CD4-positive, alpha-beta T cell (primary cell): ENCODE data around the gene RNU1-1. TPM values are rescaled to one million over a fixed set of nuclear protein-coding genes. Genes with fewer than 3 reads are reported as not detected.

ENCODE experiments used
- ATAC-seq: fragments of 200-7000 bp; cut with Tn5 transposase; one replicate; pipeline ENCODE4 v1.10.0; 2022; ENCODE audit warnings: mild to moderate bottlenecking; ENCODE audit not compliant: poor library complexity
- CTCF ChIA-PET: fragments of 350-600 bp; sonication (Branson Sonifier 250); formaldehyde crosslinking; loops from one replicate; lab custom pipeline; 2021; ENCODE audit warnings: antibody characterized with exemption, inconsistent platforms; lab: Charles Lee
- POLR2A ChIA-PET: fragments of 350-600 bp; sonication (Branson Sonifier 250); formaldehyde crosslinking; loops from one replicate; lab custom pipeline; 2021; ENCODE audit warnings: antibody characterized with exemption, inconsistent platforms; lab: Charles Lee
- DNase-seq, 14 experiments: peaks; one replicate each; pipeline ENCODE4 v3.0.0-alpha.2; 2013 to 2020; ENCODE audit warnings: mixed read lengths in 2 of 14
- H3K27ac ChIP-seq, 2 donors: one replicate each; pipeline versions ENCODE4 v1.5.1 to v1.7.0; 2013; ENCODE audit warnings: low read length in 2 of 2, low read depth in 1 of 2, mild to moderate bottlenecking in 1 of 2
- H3K27me3 ChIP-seq, 2 experiments: 1 replicate in 1 of 2; 2 replicates in 1 of 2; pipeline versions ENCODE4 v1.6.1 to v1.7.0; 2013; ENCODE audit warnings: low read length in 2 of 2, control low read depth in 1 of 2, mild to moderate bottlenecking in 1 of 2, moderate library complexity in 1 of 2; ENCODE audit not compliant: insufficient read depth in 2 of 2, control insufficient read depth in 1 of 2
- H3K36me3 ChIP-seq: one replicate; pipeline ENCODE4 v1.6.1; 2013; ENCODE audit warnings: low read length, control low read depth; ENCODE audit not compliant: insufficient read depth
- H3K4me1 ChIP-seq: one replicate; pipeline ENCODE4 v1.6.1; 2013; ENCODE audit warnings: low read length, control low read depth; ENCODE audit not compliant: insufficient read depth
- H3K4me3 ChIP-seq: one replicate; pipeline ENCODE4 v1.5.1; 2013; ENCODE audit warnings: mild to moderate bottlenecking, low read length, moderate library complexity
- H3K9me3 ChIP-seq, 2 experiments: 1 replicate in 1 of 2; 2 replicates in 1 of 2; pipeline versions ENCODE4 v1.6.1 to v1.7.0; 2013; ENCODE audit warnings: low read length in 2 of 2, mild to moderate bottlenecking in 2 of 2, control low read depth in 1 of 2, moderate library complexity in 1 of 2; ENCODE audit not compliant: control insufficient read depth in 1 of 2, insufficient read depth in 1 of 2
- H3K27ac Mint-ChIP-seq: one replicate; pipeline ENCODE4 v1.8.0; 2020; ENCODE audit warnings: mixed read lengths
- H3K27me3 Mint-ChIP-seq: one replicate; pipeline ENCODE4 v1.8.0; 2021; ENCODE audit warnings: mixed read lengths
- H3K36me3 Mint-ChIP-seq: one replicate; pipeline ENCODE4 v1.8.0; 2021; ENCODE audit warnings: low read depth, mixed read lengths
- H3K4me1 Mint-ChIP-seq: one replicate; pipeline ENCODE4 v1.8.0; 2021; ENCODE audit warnings: low read depth, mixed read lengths
- H3K4me3 Mint-ChIP-seq: one replicate; pipeline ENCODE4 v1.8.0; 2020; ENCODE audit warnings: mild to moderate bottlenecking, mixed read lengths
- H3K9me3 Mint-ChIP-seq: one replicate; pipeline ENCODE4 v1.8.0; 2020; ENCODE audit warnings: mixed read lengths
- intact Hi-C, 2 experiments: fragments of 100-400 bp; cut with DNase I in 1 of 2; cut with micrococcal nuclease in 1 of 2; formaldehyde crosslinking; loops; one replicate each; pipeline versions ENCODE4 v1.15.1 to v1.9.0; 2023 to 2025; cut with DNase I, micrococcal nuclease
- total RNA-seq, 174 experiments: library from RNA in 2 of 174; stranded (reverse) in 2 of 174; gene quantifications; one replicate each; pipeline ENCODE4 v1.2.3 and lab custom pipeline; 2021 to 2026
- TF ChIP-seq, protein P1 (sequence below): fragments of 200-600 bp; IDR thresholded peaks from one replicate; pipeline ENCODE4 v1.8.0; 2022; ENCODE audit warnings: antibody characterized with exemption, mild to moderate bottlenecking

Gene RNU1-1
- total RNA-seq, 2 experiments from 2014 or later = 4,982 to 5,937 TPM

- no peak overlapping the region for H3K4me3 ChIP-seq
- no peaks in the 10 kb centered on the region for H3K4me1 ChIP-seq
- DNase-seq (no peak), ATAC-seq (no peak)
- POLR2A ChIA-PET = interaction anchor here (0.7 kb wide), 1 partner anchor 15 kb away, joined by 3 read pairs; no protein-coding TSS in a partner anchor
- Mint-ChIP-seq H3K36me3 (peaks cover 54% of the 10 kb centered on the region), H3K4me1 (peaks cover 30% of the 10 kb centered on the region), H3K27me3 (no peaks in the 10 kb centered on the region), H3K27ac (no peak overlapping the region), H3K4me3 (no peak overlapping the region), H3K9me3 (no peaks in the 10 kb centered on the region)
- no peak overlapping the region for H3K27ac ChIP-seq
- intact Hi-C loops = no loop called here
- CTCF ChIA-PET = no interaction called here
- no peaks in the 10 kb centered on the region for H3K9me3 ChIP-seq
- TF ChIP-seq, protein P1, sequence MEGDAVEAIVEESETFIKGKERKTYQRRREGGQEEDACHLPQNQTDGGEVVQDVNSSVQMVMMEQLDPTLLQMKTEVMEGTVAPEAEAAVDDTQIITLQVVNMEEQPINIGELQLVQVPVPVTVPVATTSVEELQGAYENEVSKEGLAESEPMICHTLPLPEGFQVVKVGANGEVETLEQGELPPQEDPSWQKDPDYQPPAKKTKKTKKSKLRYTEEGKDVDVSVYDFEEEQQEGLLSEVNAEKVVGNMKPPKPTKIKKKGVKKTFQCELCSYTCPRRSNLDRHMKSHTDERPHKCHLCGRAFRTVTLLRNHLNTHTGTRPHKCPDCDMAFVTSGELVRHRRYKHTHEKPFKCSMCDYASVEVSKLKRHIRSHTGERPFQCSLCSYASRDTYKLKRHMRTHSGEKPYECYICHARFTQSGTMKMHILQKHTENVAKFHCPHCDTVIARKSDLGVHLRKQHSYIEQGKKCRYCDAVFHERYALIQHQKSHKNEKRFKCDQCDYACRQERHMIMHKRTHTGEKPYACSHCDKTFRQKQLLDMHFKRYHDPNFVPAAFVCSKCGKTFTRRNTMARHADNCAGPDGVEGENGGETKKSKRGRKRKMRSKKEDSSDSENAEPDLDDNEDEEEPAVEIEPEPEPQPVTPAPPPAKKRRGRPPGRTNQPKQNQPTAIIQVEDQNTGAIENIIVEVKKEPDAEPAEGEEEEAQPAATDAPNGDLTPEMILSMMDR = no peak
- peaks cover 22% of the 10 kb centered on the region for H3K36me3 ChIP-seq
- H3K27me3 ChIP-seq = no peaks in the 10 kb centered on the region
Measured at GRCh38 chr1:16468558-16468957, 45.5 kb downstream of the RNU1-1 start.

DNA sequence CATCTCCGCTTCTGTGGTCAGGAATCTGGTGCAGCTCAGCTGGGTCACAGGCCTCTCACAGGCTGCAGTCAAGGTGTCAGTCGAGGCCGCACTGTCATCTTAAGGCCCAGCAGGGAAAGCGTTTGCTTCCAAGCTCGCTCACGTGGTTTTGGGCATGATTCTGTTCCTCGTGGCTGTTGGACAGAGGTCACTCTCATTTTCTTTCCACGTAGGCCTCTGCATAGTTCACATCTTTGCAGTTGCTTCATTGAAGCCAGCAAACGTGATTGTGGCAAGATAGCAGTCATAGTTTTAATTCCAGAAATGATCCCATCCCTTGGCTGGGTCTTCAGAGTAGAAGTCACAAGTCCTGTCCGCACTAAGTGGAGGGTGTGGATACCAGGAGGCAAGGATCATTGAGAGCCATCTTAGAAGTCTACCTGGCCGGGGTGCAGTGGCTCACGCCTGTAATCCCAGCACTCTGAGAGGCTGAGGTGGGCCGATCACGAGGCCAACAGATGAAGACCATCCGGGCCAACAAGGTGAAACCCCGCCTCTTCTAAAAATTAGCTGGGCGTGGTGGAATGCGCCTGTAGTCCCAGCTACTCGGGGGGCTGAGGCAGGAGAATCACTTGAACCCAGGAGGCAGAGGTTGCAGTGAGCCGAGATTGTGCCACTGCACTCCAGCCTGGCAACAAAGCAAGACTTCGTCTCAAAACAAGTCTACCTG lies 49.0 kb downstream of the RNU1-1 start:
- POLR2A ChIA-PET = interaction anchor here (0.9 kb wide), 1 partner anchor 14 kb away, joined by 3 read pairs; no protein-coding TSS in a partner anchor
- H3K27me3 ChIP-seq = no peaks in the 10 kb centered on the region
- ATAC-seq (no peak), DNase-seq (no peak)
- no peak overlapping the region for H3K4me3 Mint-ChIP-seq
- H3K4me3 ChIP-seq = no peak overlapping the region
- peaks cover 61% of the 10 kb centered on the region for H3K36me3 Mint-ChIP-seq
- peaks cover 24% of the 10 kb centered on the region for H3K4me1 Mint-ChIP-seq
- intact Hi-C loops = no loop called here
- peaks cover 43% of the 10 kb centered on the region for H3K36me3 ChIP-seq
- no peak overlapping the region for H3K27ac Mint-ChIP-seq
- H3K27ac ChIP-seq = no peak overlapping the region
- H3K9me3 Mint-ChIP-seq = no peaks in the 10 kb centered on the region
- no peaks in the 10 kb centered on the region for H3K27me3 Mint-ChIP-seq
- TF ChIP-seq, protein P1 = no peak
- H3K9me3 ChIP-seq = no peaks in the 10 kb centered on the region
- no peaks in the 10 kb centered on the region for H3K4me1 ChIP-seq
- CTCF ChIA-PET = no interaction called here

Other genes with a start within 250 kb of the RNU1-1 start
- 10 to 100 TPM; 14.3 to 14.9 TPM for gene FBXO42, start 161.8 kb downstream of the RNU1-1 start, total RNA-seq
- gene SZRD1, start 147.0 kb downstream of the RNU1-1 start, total RNA-seq = 100 to 1,000 TPM; 115 to 120 TPM
- gene SPATA21, start 76.9 kb downstream of the RNU1-1 start, total RNA-seq = not detected
- 10 to 100 TPM; 65.8 to 66.0 TPM for gene NECAP2, start 73.6 kb downstream of the RNU1-1 start, total RNA-seq
- 10 to 100 TPM; 15.0 to 15.9 TPM for gene NBPF1, start 99.3 kb upstream of the RNU1-1 start, total RNA-seq
- gene RNU1-3, start 152.7 kb upstream of the RNU1-1 start, total RNA-seq = 1,000 to 10,000 TPM; 4,982 to 5,937 TPM
- 1,000 to 10,000 TPM; 4,982 to 5,937 TPM for gene RNU1-4, start 226.2 kb upstream of the RNU1-1 start, total RNA-seq